ENCODE measurements around the gene MYO3A.
"Not testable (repeated sequence)": the region's sequence is repeated elsewhere in the genome, so short reads cannot be mapped to it uniquely, and the experiment has no call there.

GRCh38 chr10:26002466-26002865 lies 68.4 kb downstream of the MYO3A start:
- TF ChIP-seq, protein P1, sequence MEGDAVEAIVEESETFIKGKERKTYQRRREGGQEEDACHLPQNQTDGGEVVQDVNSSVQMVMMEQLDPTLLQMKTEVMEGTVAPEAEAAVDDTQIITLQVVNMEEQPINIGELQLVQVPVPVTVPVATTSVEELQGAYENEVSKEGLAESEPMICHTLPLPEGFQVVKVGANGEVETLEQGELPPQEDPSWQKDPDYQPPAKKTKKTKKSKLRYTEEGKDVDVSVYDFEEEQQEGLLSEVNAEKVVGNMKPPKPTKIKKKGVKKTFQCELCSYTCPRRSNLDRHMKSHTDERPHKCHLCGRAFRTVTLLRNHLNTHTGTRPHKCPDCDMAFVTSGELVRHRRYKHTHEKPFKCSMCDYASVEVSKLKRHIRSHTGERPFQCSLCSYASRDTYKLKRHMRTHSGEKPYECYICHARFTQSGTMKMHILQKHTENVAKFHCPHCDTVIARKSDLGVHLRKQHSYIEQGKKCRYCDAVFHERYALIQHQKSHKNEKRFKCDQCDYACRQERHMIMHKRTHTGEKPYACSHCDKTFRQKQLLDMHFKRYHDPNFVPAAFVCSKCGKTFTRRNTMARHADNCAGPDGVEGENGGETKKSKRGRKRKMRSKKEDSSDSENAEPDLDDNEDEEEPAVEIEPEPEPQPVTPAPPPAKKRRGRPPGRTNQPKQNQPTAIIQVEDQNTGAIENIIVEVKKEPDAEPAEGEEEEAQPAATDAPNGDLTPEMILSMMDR (IDR thresholded peaks at IDR 0.05; ENCODE audit: extremely low read depth in 1 of 2, insufficient read depth in 1 of 2, low read depth in 1 of 2, low read length in 2 of 2): not testable (repeated sequence)
- not testable (repeated sequence) for TF ChIP-seq EZH2 (IDR thresholded peaks at IDR 0.05; ENCODE audit: borderline replicate concordance, low read depth, low read length, severe bottlenecking); MAX (IDR thresholded peaks at IDR 0.05; ENCODE audit: insufficient read depth, insufficient read length); MYC (IDR thresholded peaks at IDR 0.05; ENCODE audit: low read depth, low read length); POLR2A (IDR thresholded peaks at IDR 0.05; ENCODE audit: low read depth, low read length); POLR2AphosphoS5 (IDR thresholded peaks at IDR 0.05; ENCODE audit: insufficient read depth, low read depth, low read length); JUN (IDR thresholded peaks at IDR 0.05; ENCODE audit: borderline replicate concordance, insufficient read depth, insufficient read length, low read depth)

Data from endothelial cell of umbilical vein (primary cell).